WTC11 (cell line): ENCODE results near the gene TCF7L1. TPM values are rescaled to one million over a fixed set of nuclear protein-coding genes. Genes with fewer than 3 reads are reported as not detected.
A peak's percentile ranks its signal among the peaks of the same experiment; 100 is the strongest.

Experiments
- ATAC-seq: fragments of 200-7000 bp; cut with Tn5 transposase; 2 replicates; pipeline ENCODE4 v1.10.0; 2021; ENCODE audit warnings: mild to moderate bottlenecking, moderate library complexity
- CTCF ChIA-PET: fragments of 300-600 bp; sonication (Branson Sonifier 250); formaldehyde crosslinking; loops from one replicate; lab custom pipeline; 2021; ENCODE audit warnings: antibody characterized with exemption; lab: Charles Lee
- POLR2A ChIA-PET: fragments of 350-600 bp; sonication (Branson Sonifier 250); formaldehyde crosslinking; loops from one replicate; lab custom pipeline; 2021; ENCODE audit warnings: antibody characterized with exemption; lab: Charles Lee
- DNase-seq: peaks from one replicate; pipeline ENCODE4 v3.0.0; 2021; ENCODE audit warnings: low spot score
- H3K27ac Mint-ChIP-seq: 2 replicates; pipeline ENCODE4 v1.8.0; 2021; ENCODE audit warnings: mixed read lengths
- H3K27me3 Mint-ChIP-seq: 2 replicates; pipeline ENCODE4 v1.8.0; 2021; ENCODE audit warnings: low read depth, mild to moderate bottlenecking, moderate library complexity, mixed read lengths
- H3K36me3 Mint-ChIP-seq: 2 replicates; pipeline ENCODE4 v1.8.0; 2021; ENCODE audit warnings: mixed read lengths
- H3K4me1 Mint-ChIP-seq: 2 replicates; pipeline ENCODE4 v1.8.0; 2022; ENCODE audit warnings: mixed read lengths
- H3K4me3 Mint-ChIP-seq: 2 replicates; pipeline ENCODE4 v1.8.0; 2021; ENCODE audit warnings: mild to moderate bottlenecking, moderate library complexity, mixed read lengths
- H3K9me3 Mint-ChIP-seq: 2 replicates; pipeline ENCODE4 v1.8.0; 2021; ENCODE audit warnings: mixed read lengths
- ARID4B ChIP-seq: sonication (generic); formaldehyde crosslinking; IDR thresholded peaks from 2 replicates; pipeline ENCODE4 v1.8.0; 2023; ENCODE audit warnings: missing genetic modification reagents, mild to moderate bottlenecking, borderline replicate concordance
- ATF6 ChIP-seq: sonication (generic); formaldehyde crosslinking; IDR thresholded peaks from 2 replicates; pipeline ENCODE4 v1.8.1; 2023; ENCODE audit warnings: mild to moderate bottlenecking, missing genetic modification reagents
- CTCF ChIP-seq: fragments of 200-600 bp; IDR thresholded peaks from 2 replicates; pipeline ENCODE4 v1.8.0; 2022; ENCODE audit warnings: antibody characterized with exemption
- ETV6 ChIP-seq: sonication (generic); formaldehyde crosslinking; IDR thresholded peaks from 2 replicates; pipeline ENCODE4 v1.8.1; 2022; ENCODE audit warnings: mild to moderate bottlenecking, missing genetic modification reagents
- FOXK1 ChIP-seq: sonication (generic); formaldehyde crosslinking; IDR thresholded peaks from 2 replicates; pipeline ENCODE4 v1.8.0; 2022; ENCODE audit warnings: mild to moderate bottlenecking, moderate library complexity, missing genetic modification reagents
- ZNF138 ChIP-seq: sonication (generic); formaldehyde crosslinking; conservative IDR thresholded peaks from 2 replicates; pipeline ENCODE4 v1.8.1; 2022; ENCODE audit warnings: mild to moderate bottlenecking, moderate library complexity, missing genetic modification reagents
- ZNF219 ChIP-seq: sonication (generic); formaldehyde crosslinking; IDR thresholded peaks from 2 replicates; pipeline ENCODE4 v1.8.0; 2023; ENCODE audit warnings: missing genetic modification reagents, mild to moderate bottlenecking, borderline replicate concordance
- ZSCAN18 ChIP-seq: fragments of 250-450 bp; sonication (Bioruptor Pico); IDR thresholded peaks from 2 replicates; pipeline ENCODE4 v2.1.2; 2022; ENCODE audit warnings: mild to moderate bottlenecking, moderate library complexity
- total RNA-seq: library from RNA; stranded (reverse); gene quantifications from 3 replicates; pipeline ENCODE4 v1.2.3, GENCODE V29; 2021
- TF ChIP-seq, protein P1 (sequence below): sonication (generic); formaldehyde crosslinking; IDR thresholded peaks from 2 replicates; pipeline ENCODE4 v1.8.1; 2022; ENCODE audit warnings: mild to moderate bottlenecking, missing genetic modification reagents, moderate library complexity, borderline replicate concordance
- TF ChIP-seq, protein P2 (sequence below): fragments of 250-450 bp; sonication (Bioruptor Pico); IDR thresholded peaks from 2 replicates; pipeline ENCODE4 v1.9.0; 2021; ENCODE audit warnings: mild to moderate bottlenecking

The TCF7L1 gene
- total RNA-seq, 1 experiment from 2014 or later: 104 TPM

GRCh38 chr2:85234868-85235267 is 101.7 kb downstream of the TCF7L1 start (continued):
- TF ChIP-seq ARID4B (CRISPR knock-in tag): no peak
- TF ChIP-seq, protein P1, sequence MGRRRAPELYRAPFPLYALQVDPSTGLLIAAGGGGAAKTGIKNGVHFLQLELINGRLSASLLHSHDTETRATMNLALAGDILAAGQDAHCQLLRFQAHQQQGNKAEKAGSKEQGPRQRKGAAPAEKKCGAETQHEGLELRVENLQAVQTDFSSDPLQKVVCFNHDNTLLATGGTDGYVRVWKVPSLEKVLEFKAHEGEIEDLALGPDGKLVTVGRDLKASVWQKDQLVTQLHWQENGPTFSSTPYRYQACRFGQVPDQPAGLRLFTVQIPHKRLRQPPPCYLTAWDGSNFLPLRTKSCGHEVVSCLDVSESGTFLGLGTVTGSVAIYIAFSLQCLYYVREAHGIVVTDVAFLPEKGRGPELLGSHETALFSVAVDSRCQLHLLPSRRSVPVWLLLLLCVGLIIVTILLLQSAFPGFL (CRISPR knock-in tag): no peak

- Mint-ChIP-seq H3K36me3 (peaks cover 8% of the 10 kb centered on the region; the same call in 1 of the 2 replicates), H3K4me3 (no peak overlapping the region), H3K27me3 (no peaks in the 10 kb centered on the region), H3K27ac (peak overlapping the region; percentile 43; the same call in 1 of the 2 replicates)
- DNase-seq (no peak), ATAC-seq (no peak)
- CTCF ChIA-PET: interaction anchor here (0.6 to 4.9 kb wide), 6 partner anchors 8 to 73 kb away, joined by 3 to 35 read pairs (median 8); no protein-coding TSS in a partner anchor
- TF ChIP-seq, protein P2, sequence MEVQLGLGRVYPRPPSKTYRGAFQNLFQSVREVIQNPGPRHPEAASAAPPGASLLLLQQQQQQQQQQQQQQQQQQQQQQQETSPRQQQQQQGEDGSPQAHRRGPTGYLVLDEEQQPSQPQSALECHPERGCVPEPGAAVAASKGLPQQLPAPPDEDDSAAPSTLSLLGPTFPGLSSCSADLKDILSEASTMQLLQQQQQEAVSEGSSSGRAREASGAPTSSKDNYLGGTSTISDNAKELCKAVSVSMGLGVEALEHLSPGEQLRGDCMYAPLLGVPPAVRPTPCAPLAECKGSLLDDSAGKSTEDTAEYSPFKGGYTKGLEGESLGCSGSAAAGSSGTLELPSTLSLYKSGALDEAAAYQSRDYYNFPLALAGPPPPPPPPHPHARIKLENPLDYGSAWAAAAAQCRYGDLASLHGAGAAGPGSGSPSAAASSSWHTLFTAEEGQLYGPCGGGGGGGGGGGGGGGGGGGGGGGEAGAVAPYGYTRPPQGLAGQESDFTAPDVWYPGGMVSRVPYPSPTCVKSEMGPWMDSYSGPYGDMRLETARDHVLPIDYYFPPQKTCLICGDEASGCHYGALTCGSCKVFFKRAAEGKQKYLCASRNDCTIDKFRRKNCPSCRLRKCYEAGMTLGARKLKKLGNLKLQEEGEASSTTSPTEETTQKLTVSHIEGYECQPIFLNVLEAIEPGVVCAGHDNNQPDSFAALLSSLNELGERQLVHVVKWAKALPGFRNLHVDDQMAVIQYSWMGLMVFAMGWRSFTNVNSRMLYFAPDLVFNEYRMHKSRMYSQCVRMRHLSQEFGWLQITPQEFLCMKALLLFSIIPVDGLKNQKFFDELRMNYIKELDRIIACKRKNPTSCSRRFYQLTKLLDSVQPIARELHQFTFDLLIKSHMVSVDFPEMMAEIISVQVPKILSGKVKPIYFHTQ (CRISPR knock-in tag): no peak
- no peak for TF ChIP-seq FOXK1 (CRISPR knock-in tag)
- no peak for TF ChIP-seq ZNF138 (CRISPR knock-in tag)
- TF ChIP-seq ATF6 (CRISPR knock-in tag): no peak
- TF ChIP-seq ARID4B (CRISPR knock-in tag): no peak
- no peak for TF ChIP-seq CTCF
- TF ChIP-seq ZNF219 (CRISPR knock-in tag): no peak
- TF ChIP-seq ETV6 (CRISPR knock-in tag): no peak
- no peak for TF ChIP-seq ZSCAN18 (CRISPR knock-in tag)
- TF ChIP-seq, all 79 proteins: peak for 0
- Mint-ChIP-seq H3K4me1 (peaks cover 86% of the 10 kb centered on the region), H3K9me3 (no peaks in the 10 kb centered on the region)
- POLR2A ChIA-PET: interaction anchor here (3.9 kb wide), 1 partner anchor 21 kb away, joined by 34 read pairs; no protein-coding TSS in a partner anchor
Measured at GRCh38 chr2:85235281-85235680, 102.1 kb downstream of the TCF7L1 start.
